GM18909 (cell line): ENCODE measurements around the gene ZNF605.
"Not testable (repeated sequence)": the region's sequence is repeated elsewhere in the genome, so short reads cannot be mapped to it uniquely, and the experiment has no call there.

Source experiments
- ATAC-seq: cut with Tn5 transposase; IDR thresholded peaks from one replicate; pipeline ENCODE4 v1.9.1; 2021; ENCODE audit warnings: mild to moderate bottlenecking; ENCODE audit not compliant: unreplicated experiment, poor library complexity

Gene ZNF605

DNA sequence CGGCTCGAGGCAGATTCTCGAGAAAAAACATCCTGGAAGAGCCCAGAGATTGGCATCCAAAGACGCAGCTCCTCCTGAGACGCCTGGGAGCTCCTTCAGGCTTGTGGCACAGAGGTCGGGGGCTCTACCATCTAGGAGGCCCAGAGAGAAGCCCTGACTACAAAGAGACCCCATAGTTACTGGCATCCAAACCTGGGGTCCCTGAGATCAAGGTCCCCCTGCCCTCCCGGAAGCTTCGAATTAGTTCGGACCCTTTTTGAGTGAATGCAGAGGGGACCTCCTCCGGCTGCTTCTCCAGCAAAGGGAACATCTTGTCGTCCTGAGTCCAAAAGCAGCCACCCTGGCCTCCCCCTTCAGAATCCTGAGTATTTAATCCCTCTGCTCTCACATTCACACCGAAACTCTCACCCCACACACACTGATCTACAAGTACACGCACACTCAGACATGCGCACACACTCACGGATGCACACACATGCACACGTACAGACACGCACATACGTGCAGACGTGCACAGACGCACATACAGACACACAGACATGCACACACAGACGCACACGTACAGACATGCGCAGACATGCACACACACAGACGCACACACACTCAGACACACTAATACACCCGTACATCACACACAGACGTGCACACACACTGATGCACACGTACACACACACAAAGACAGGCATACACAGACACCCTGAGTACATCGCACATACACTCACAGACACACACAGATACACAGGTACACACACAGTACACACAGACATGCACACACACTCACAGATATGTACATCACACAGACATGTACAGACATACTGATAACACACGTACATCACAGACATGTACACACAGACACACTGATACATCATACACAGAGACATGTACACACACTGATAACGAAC is 5.9 kb downstream of the ZNF605 start:
- ATAC-seq: no peak

DNA sequence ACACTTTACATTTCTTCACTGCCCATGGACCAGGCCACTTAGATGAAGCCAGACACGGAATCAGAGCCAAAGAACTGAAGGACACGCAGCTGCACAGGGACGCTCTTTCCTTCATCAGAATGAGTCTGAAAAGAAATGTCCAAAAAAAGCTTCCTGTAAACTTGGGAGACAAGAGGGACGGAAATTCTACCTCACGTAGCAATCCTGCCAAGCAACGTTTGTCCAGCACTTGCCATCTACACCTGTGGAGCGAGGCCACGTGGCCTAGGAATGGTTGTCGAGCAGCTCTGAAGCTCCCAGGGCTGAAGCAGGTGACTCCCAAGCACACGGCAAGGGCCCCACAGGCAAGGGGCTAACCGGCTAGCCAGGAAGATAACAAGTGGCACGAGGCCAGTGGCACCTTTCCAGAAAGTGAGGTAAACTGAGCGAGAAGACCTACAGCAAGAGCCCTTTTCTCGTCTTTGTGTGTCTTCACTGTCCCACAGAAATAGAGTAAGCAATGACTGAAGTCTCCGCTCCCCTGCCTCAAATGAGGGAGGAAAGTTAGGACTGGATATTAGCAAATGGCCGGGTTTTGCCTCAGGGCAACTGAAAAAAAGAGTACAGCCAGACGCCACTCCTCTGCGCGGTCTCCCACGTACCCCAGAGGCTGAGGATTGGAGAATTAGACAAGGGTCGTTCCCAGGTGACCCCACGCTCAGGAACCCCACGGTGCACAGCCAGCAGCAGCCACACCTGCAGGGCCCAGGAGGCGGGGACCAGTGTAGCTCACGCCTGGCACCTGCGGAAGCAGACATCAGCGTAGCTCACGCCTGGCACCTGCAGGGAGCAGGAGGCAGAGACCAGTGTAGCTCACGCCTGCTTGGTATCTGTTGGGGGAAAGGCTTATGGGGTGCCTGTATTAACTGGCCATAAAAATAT is 7.7 kb downstream of the ZNF605 start:
- no peak for ATAC-seq

DNA sequence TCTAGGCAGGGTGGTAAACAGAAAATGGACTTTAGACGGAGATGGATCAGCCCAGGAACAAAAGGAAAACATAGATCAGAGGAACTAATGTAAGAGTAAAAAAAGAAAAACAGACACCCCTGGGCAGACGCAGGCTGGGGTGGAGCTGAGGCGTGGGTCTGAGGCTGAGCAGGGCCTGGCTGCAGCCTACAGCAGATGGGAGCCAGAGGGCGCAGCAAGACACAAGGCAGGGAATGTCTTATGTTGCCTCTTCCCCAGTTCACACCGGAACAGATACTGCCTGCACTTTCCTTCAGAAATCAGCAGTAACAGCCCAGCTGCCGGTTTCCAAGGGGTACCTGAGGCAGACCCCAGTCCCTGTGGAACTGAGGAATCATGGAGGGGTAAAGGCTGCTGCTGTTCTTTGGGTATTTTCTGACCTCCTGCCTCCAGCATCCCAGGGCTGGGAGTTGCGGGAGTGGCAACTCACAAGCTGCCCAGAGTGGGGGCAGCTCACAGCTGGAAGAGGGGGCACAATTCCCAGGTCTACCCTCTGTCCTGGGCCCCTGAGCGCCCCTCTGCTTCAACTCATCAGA is 9.8 kb downstream of the ZNF605 start:
- no peak for ATAC-seq

DNA sequence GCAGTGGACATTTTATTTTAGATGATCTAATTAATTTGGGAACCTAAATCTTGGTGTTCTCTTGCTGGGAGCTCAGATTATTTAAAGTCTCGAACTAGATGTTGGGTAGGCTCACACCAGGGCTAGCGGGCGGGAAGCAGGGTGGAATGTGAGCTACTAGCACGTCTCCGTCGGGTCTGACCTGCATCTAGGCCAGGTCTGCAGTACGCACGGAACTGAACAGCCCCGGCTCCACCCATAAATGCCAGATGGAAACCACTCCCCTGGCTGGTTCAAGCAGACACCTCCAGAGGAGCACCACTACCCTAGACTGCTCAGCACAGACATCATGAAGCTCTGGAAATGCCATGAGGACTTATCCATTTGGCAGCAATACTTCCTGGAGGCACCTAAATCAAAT is 10.3 kb downstream of the ZNF605 start:
- no peak for ATAC-seq

DNA sequence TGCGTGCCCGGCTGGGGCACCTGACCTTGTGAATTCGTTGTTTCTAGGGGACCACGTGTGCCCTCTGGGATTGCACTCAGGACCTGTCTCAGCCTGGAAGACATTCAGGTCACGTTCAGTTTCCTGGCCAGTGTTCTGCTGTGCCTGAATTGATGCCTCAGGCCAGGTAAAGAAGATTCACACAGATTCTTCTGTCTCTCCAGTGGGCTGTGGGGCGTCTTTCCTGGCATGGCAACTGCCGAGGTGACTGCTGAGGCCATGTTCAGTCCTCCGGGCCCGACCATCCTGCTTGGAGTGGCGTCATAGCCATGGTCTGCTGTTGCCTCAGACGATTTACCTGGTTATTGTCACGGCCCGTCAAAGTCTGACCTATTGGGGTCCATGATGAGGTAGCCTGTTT is 13.5 kb downstream of the ZNF605 start:
- ATAC-seq: no peak

DNA sequence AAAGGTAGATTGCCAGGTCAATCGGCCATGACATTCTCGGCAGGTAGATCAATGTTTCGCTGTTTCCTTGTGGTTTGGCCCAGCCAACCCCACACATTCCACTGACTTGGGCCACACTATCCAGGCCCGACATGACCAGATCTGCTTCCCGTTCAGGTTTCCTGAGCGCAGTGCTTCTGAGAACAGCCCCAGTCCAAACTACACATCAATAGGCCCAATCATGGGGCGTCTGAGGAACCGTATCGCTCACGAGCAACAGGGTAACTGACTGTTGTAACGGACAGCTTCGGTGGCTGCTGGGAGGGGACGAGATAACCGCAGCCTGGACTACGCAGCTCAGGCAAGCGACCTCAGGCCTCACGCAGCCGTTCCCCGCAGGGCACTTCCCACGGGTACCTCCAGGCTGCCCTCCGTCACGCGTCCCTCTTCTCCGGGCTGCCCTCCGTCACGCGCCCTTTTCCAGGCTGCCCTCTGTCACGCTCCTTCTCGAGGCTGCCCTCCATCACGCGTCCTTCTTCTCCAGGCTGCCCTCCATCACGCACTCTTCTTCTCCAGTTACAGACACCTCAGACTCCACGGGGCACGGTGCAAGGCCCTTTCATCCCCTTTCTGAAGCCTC is 14.7 kb downstream of the ZNF605 start:
- no peak for ATAC-seq

DNA sequence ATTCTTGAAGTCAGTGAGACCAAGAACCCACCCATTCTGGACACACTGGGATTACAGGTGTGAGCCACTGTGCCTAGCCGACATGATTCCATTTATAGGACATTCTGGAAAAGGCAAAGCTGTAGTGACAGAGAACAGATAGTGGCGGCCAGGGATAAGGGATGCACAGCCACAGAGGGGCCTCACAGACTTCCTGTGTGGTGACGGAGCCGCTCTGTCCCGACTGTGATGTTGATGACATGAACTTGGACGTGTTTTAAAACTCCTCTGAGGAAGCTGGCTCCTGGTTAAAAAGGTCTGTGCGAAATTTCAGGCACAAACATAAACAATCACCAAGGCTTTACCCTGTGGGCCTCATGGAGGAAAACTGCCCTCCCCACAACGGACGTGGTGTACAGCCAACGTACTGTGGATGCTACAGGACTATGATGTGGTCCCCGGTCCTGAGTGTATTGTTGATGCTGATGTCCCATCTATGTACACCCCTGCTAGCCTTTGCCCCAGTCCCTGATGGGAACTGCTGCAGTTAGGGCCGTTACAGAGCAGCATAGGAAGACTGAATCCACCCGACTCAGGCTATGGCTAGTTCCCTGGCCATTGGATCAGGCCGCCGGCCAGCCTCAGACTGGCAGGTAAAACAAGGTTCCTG is 15.9 kb downstream of the ZNF605 start:
- no peak for ATAC-seq

DNA sequence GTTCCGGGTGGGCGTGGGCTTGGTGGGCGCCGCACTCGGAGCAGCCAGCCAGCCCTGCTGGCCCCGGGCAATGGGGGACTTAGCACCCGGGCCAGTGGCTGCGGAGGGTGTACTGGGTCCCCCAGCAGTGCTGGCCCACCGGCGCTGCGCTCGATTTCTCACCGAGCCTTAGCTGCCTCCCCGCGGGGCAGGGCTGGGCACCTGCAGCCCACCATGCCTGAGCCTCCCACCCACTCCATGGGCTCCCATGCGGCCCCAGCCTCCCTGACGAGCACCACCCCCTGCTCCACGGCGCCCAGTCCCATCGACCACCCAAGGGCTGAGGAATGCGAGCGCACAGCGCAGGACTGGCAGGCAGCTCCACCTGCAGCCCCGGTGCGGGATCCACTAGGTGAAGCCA is 17.3 kb downstream of the ZNF605 start:
- ATAC-seq: not testable (repeated sequence)

DNA sequence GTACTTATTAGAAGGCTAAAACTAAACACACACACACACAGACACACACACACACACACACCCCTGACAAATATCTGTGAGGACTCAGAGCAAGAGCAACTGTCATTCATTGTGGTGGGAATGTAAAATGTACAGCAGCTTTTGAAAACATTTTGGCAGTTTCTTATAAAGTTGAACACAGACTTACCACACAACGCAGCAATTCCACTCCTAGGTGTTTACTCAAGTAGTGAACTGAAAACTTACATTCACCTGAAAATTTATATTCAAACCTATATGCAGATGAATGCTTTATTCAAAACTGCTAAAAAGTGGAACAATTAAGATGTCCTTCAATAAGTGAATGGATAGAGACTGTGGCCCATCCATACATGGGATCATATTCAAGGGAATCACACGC is 18.6 kb downstream of the ZNF605 start:
- ATAC-seq: no peak

DNA sequence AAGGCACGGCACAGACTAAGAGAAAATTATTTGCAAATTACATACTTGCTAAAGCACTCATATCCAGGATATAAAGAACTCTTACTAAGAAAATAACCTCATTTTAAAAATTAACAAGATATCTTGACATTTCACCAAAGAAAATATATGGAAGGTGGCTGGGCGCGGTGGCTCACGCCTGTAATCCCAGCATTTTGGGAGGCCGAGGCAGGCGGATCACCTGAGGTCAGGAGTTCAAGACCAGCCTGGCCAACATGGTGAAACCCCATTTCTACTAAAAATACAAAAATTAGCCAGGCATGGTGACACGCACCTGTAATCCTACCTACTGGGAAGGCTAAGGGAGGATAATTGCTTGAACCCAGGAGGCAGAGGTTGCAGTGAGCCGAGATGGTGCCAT is 19.2 kb downstream of the ZNF605 start:
- not testable (repeated sequence) for ATAC-seq

DNA sequence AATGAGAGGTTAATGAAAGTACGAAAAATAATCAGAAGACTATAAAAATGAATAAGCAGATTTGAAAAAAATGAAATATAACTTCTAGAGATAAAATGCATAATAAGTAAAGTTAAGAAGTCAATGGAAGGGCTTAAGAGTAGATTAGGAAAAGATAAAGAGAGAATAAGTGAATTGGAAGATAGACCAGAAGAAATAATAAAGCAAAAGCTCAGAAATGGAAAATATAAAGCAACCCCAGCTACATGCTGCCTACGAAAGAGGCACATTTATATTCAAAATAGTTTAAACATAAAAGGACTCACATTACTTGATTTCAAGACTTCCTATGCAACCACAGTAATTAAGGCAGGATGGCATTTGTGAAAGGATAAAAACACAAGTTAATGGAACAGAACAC is 19.9 kb downstream of the ZNF605 start:
- ATAC-seq: no peak

DNA sequence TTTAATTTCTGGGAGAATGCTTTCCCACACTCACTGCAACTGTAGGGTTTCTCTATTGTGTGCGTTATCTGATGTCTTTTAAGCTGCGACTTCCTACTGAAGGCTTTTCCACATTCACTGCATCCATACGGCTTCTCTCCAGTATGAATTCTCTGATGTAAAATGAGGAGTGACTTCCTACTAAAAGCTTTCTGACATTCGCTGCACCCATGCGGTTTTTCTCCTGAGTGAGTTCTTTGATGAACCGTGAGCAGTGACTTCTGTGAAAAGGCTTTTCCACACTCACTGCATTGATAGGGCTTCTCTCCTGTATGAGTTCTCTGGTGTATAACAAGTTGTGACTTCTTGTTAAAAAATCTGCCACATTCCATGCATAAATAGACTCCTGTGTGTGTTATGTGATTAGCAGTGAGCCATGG is 29.7 kb downstream of the ZNF605 start:
- no peak for ATAC-seq

DNA sequence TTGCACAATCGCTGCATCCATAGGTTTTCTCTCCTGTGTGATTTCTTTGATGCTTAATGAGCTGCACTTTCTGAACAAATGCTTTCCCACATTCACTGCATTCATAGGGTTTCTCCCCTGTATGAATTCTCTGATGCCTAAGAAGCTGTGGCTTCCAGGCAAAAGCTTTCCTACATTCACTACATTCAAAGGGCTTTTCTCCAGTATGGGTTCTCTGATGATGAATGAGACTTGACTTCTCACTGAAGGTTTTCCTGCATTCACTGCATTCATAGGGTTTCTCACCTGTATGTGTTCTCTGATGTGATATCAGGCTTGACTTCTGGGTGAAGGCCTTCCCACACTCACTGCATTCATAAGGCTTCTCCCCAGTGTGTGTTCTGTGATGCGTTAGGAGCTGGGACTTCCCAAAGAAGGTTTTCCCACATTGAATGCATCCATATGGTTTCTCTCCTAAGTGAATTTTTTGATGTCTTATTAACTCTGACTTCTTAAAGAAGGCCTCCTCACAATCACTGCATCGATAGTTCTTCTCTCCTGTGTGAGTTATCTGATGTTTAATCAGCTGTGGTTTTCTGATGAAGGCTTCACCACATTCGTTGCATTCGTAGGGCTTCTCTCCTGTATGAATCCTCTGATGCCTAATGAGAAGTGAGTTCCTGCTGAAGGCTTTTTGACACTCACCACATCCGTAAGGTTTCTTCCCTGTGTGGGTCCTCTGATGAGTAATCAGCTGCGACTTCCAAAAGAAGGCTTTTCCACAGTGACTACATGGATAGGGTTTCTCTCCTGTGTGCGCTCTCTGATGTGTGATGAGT is 30.3 kb downstream of the ZNF605 start:
- no peak for ATAC-seq

DNA sequence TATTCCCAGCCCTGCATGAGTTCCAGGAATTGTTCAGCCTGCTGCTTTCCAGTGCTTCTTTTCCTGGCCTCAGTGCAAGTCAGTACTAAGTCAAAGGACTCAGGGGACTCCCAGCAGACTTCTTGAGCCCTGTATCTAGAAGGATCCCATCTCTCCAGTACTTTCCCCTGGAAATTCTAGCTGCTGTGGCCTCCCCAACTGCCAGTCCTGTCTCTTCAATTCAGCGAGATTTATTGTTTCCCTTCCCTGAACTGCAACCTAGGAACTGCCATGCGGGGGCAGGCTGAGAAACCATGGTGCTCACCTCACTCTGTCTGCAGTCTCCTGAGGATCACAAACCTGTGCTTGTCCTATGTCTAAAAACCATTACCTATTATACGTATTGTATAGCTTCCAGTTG is 31.8 kb downstream of the ZNF605 start:
- no peak for ATAC-seq

DNA sequence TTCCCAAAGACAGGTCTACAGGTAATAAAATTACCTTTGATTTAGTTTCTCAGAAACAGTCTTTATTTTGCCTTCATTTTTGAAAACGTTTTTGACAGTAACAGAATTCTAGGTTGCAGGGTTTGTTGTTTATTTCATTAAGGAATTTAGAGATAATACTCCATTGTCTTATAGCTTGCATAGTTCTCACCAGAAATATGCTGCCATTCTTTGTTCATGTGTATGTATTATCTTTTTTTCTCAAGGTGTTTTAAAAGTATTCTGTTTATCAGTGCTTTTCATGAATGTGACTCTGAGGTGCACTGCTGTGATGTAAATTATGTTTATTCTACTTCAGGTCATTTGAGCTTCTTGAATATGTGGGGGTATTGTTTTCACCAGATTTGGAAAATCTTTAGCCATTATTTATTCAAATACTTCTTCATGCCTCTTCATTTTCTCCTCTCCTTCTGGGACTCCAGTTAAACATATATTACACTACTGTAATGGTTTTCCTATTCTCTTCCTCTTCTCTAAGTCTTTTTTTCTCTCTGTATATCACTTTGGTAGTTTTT is 32.7 kb downstream of the ZNF605 start:
- ATAC-seq: no peak

DNA sequence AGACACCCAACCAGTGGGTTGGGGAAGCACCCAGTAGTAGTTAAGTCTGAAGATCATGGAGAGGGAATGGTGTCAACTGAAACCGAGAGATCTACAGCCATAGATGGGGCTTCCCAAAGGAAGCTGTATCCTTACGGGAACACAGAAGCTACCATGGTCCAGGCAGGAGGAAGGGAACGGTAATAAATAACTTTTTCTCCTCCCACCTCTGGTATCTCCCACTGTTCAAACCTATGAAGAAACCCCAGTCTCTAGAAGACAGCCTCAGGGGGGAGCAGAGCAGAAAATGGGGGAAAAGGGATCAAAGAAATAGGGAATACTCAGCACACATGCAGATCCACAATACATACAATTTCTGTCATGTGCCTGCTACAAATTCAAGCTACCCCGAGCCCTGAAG is 33.4 kb downstream of the ZNF605 start:
- ATAC-seq: no peak

DNA sequence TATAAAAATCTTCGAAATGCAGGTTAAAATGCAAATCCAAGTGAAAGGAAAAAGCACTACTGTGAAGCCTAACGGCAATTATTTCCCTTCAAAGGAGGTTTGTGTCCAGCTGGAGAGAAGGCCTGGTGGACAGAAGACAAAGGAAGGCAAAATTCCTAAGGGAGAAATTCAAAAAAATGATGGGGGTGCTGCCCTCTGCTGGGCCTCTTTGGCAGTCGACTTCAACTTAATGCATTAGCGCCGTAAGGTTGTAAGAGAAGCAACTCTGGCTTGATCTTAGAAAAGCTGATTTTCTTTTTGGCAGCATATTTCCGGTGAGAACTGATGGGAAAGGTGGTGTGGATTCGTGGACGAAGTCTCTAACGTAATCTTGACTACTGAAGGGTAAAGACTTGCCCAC is 34.4 kb downstream of the ZNF605 start:
- no peak for ATAC-seq

DNA sequence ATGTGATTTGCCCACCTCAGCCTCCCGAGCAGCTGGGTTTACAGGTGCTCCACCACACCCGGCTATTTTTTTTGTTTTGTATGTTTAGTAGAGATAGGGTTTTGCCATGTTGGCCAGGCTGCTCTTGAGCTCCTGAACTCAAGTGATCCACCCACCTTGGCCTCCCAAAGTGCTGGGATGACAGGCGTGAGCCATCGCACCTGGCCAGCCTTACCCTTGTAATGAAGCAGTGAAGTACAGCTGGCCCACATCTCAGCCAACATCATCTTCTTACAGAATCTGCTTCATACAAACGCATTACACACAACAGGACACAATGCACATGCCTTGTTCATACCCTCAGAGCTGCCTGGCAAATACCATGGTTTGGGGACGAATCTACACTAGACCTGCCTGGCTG is 37.4 kb downstream of the ZNF605 start:
- ATAC-seq: no peak

DNA sequence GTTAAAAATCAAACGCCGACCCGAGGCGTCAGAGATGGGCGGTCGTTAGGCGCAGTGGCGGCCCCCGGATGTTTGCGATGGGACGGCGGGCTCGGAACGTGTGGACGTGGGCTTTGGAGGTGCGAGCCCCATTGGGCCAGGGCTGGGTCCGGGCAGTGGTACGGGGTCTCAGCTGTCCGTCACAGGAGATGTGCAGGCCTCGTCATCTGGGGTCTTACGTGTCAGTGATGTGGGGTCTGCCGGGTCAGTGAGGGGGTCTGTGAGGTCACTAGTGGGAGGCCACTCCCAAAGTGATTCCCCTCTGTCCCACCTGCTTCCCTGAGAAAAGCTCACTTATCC is 47.1 kb downstream of the ZNF605 start:
- ATAC-seq: no peak
